Gastrocnemius medialis (tissue), 4 donors: ENCODE data around the gene ASAP2. TPM values are rescaled to one million over a fixed set of nuclear protein-coding genes. Genes with fewer than 3 reads are reported as not detected.

Experiments used
- ATAC-seq, 2 donors: fragments of 150-250 bp; one replicate each; pipeline ENCODE4 v1.9.1; 2016
- DNase-seq, 2 donors: peaks; one replicate each; pipeline ENCODE4 v3.0.0-alpha.2; 2019
- H3K27ac ChIP-seq, 4 donors: fragments of 200-600 bp; sonication (generic); 1 replicate in 1 of 4; 2 replicates in 3 of 4; pipeline ENCODE4 v1.5.1; 2016 to 2018; ENCODE audit warnings: mild to moderate bottlenecking in 2 of 4, moderate library complexity in 1 of 4
- H3K27me3 ChIP-seq, 3 donors: fragments of 200-600 bp; sonication (generic) in 2 of 3; 1 replicate in 1 of 3; 2 replicates in 2 of 3; pipeline versions ENCODE4 v1.5.1 to v1.6.0; 2016 to 2019; ENCODE audit warnings: mild to moderate bottlenecking in 1 of 3, moderate library complexity in 1 of 3
- H3K36me3 ChIP-seq, 2 donors: fragments of 200-600 bp; sonication (generic) in 1 of 2; one replicate each; pipeline ENCODE4 v1.5.1; 2017 to 2018
- H3K4me1 ChIP-seq, 2 donors: fragments of 200-600 bp; sonication (generic) in 1 of 2; one replicate each; pipeline ENCODE4 v1.5.1; 2016 to 2017; ENCODE audit warnings: mild to moderate bottlenecking in 2 of 2
- H3K4me3 ChIP-seq, 4 donors: fragments of 200-600 bp; sonication (generic) in 3 of 4; 1 replicate in 1 of 4; 2 replicates in 3 of 4; pipeline ENCODE4 v1.5.1; 2016 to 2019; ENCODE audit warnings: mild to moderate bottlenecking in 2 of 4
- H3K9me3 ChIP-seq, 3 donors: fragments of 200-600 bp; sonication (generic) in 2 of 3; 1 replicate in 1 of 3; 2 replicates in 2 of 3; pipeline ENCODE4 v1.5.1; 2016 to 2019
- CTCF ChIP-seq, 5 experiments: fragments of 450-650 bp in 3 of 5; fragments of 200-600 bp in 2 of 5; sonication (generic) in 2 of 5; IDR thresholded peaks in 4 of 5; conservative IDR thresholded peaks in 1 of 5; 1 replicate in 4 of 5; 2 replicates in 1 of 5; pipeline ENCODE4 v1.5.1; 2016 to 2019; ENCODE audit warnings: antibody characterized with exemption in 5 of 5, mild to moderate bottlenecking in 3 of 5, moderate library complexity in 3 of 5
- POLR2A ChIP-seq, 2 donors: fragments of 450-650 bp; IDR thresholded peaks; one replicate each; pipeline ENCODE4 v1.6.1; 2017; ENCODE audit warnings: antibody characterized with exemption in 2 of 2, mild to moderate bottlenecking in 2 of 2, moderate library complexity in 2 of 2
- in situ Hi-C, 4 donors: fragments of 200-750 bp; cut with MboI; loops; one replicate each; pipeline versions ENCODE4 v1.15.0 to v1.8.0; 2017; ENCODE audit warnings: low sequenced_read_pairs in 4 of 4
- intact Hi-C: fragments of 100-400 bp; cut with DNase I; formaldehyde crosslinking; loops from one replicate; pipeline ENCODE4 v1.15.1; 2023; ENCODE audit warnings: low total_unique reads
- total RNA-seq, 4 donors: library from RNA; depleted of rRNA; stranded (reverse); fragments of >200 nt; gene quantifications; one replicate each; pipeline versions ENCODE4 v1.1.0 to v1.2.3, GENCODE V29; 2016

ASAP2 gene
- total RNA-seq, 4 donors from 2014 or later: 1.9 to 4.0 (median 3.4) TPM

- H3K36me3 ChIP-seq: no peaks in the 10 kb centered on the region
- ATAC-seq (no peak), DNase-seq (no peak)
- no peak overlapping the region for H3K27ac ChIP-seq
- H3K4me1 ChIP-seq: peaks cover 7 to 13% of the 10 kb centered on the region in 2 donors
- H3K27me3 ChIP-seq: no peaks in the 10 kb centered on the region
- in situ Hi-C loops (loop anchor here (10.0 kb wide), 2 partner anchors 131 to 191 kb away; partner anchors contain the start of gene ASAP2 (in 2 of the 4)), intact Hi-C loops (no loop called here)
- H3K4me3 ChIP-seq: no peak overlapping the region
- TF ChIP-seq POLR2A (IDR thresholded peaks at IDR 0.05) (no peak), CTCF (IDR thresholded peaks at IDR 0.05 in 4 of 5, conservative IDR thresholded peaks at IDR 0.05 in 1 of 5) (no peak)
- H3K9me3 ChIP-seq: no peaks in the 10 kb centered on the region
Observed at GRCh38 chr2:9335322-9335832, 128.8 kb downstream of the ASAP2 start.

- no peak for DNase-seq
- in situ Hi-C loops (loop anchor here (10.0 kb wide), 2 partner anchors 131 to 191 kb away; partner anchors contain the start of gene ASAP2 (in 2 of the 4)), intact Hi-C loops (no loop called here)
- Histone ChIP-seq H3K27me3 (no peaks in the 10 kb centered on the region), H3K4me1 (peaks cover 7 to 13% of the 10 kb centered on the region in 2 donors), H3K27ac (peak overlapping the region in 1 of 4 donors; percentile 38), H3K4me3 (no peak overlapping the region), H3K9me3 (no peaks in the 10 kb centered on the region), H3K36me3 (no peaks in the 10 kb centered on the region)
- no peak for ATAC-seq
- no peak for TF ChIP-seq CTCF (IDR thresholded peaks at IDR 0.05 in 4 of 5, conservative IDR thresholded peaks at IDR 0.05 in 1 of 5)
- no peak for TF ChIP-seq POLR2A (IDR thresholded peaks at IDR 0.05)
Observed at GRCh38 chr2:9336241-9336575, 129.6 kb downstream of the ASAP2 start.

GRCh38 chr2:9336576-9337314 lies 130.1 kb downstream of the ASAP2 start:
- ATAC-seq (peak; percentile 9 to 36), DNase-seq (no peak)
- Histone ChIP-seq H3K36me3 (no peaks in the 10 kb centered on the region), H3K4me3 (no peak overlapping the region), H3K9me3 (no peaks in the 10 kb centered on the region), H3K4me1 (peaks cover 7 to 13% of the 10 kb centered on the region in 2 donors), H3K27ac (peak overlapping the region in 2 of 4 donors; percentile 11 to 38), H3K27me3 (no peaks in the 10 kb centered on the region)
- intact Hi-C loops: no loop called here
- in situ Hi-C loops: loop anchor here (10.0 kb wide), 2 partner anchors 132 to 192 kb away; partner anchors contain the start of gene ASAP2 (in 2 of the 4)
- TF ChIP-seq CTCF (IDR thresholded peaks at IDR 0.05 in 4 of 5, conservative IDR thresholded peaks at IDR 0.05 in 1 of 5): no peak
- no peak for TF ChIP-seq POLR2A (IDR thresholded peaks at IDR 0.05)

GRCh38 chr2:9337901-9338300 lies 131.3 kb downstream of the ASAP2 start:
- Histone ChIP-seq H3K27me3 (no peaks in the 10 kb centered on the region), H3K27ac (no peak overlapping the region), H3K9me3 (no peaks in the 10 kb centered on the region), H3K4me3 (no peak overlapping the region), H3K36me3 (no peaks in the 10 kb centered on the region), H3K4me1 (peaks cover 7 to 13% of the 10 kb centered on the region in 2 donors)
- intact Hi-C loops: no loop called here
- ATAC-seq: no peak
- no peak for DNase-seq
- in situ Hi-C loops: loop anchor here (10.0 kb wide), 2 partner anchors 133 to 193 kb away; partner anchors contain the start of gene ASAP2 (in 2 of the 4)
- TF ChIP-seq CTCF (IDR thresholded peaks at IDR 0.05 in 4 of 5, conservative IDR thresholded peaks at IDR 0.05 in 1 of 5): no peak
- no peak for TF ChIP-seq POLR2A (IDR thresholded peaks at IDR 0.05)
